ENCODE data around the gene ATP5MC2.
"Not testable (repeated sequence)": the region's sequence is repeated elsewhere in the genome, so short reads cannot be mapped to it uniquely, and the experiment has no call there.

Gene ATP5MC2

GRCh38 chr12:53676656-53677015 lies 753 bp upstream of the ATP5MC2 start:
- no peaks in the 10 kb centered on the region for H3K9me3 Mint-ChIP-seq (ENCODE audit: low read depth)
- H3K4me1 Mint-ChIP-seq (ENCODE audit: low read depth) = peaks cover 31% of the 10 kb centered on the region
- peak overlapping the region; percentile 97 for H3K4me3 Mint-ChIP-seq
- H3K36me3 Mint-ChIP-seq = no peaks in the 10 kb centered on the region
- peak overlapping the region; percentile 99 for H3K27ac Mint-ChIP-seq
- peaks cover 14% of the 10 kb centered on the region for H3K27me3 Mint-ChIP-seq

GRCh38 chr12:53674977-53675700 lies 744 bp downstream of the ATP5MC2 start:
- Mint-ChIP-seq H3K27ac (peak overlapping the region; percentile 99), H3K4me1 (ENCODE audit: low read depth) (peaks cover 38% of the 10 kb centered on the region), H3K27me3 (peaks cover 14% of the 10 kb centered on the region), H3K4me3 (peak overlapping the region; percentile 97), H3K36me3 (peaks cover 3% of the 10 kb centered on the region), H3K9me3 (ENCODE audit: low read depth) (no peaks in the 10 kb centered on the region)

GRCh38 chr12:53670971-53671370 lies 4.9 kb downstream of the ATP5MC2 start:
- Mint-ChIP-seq H3K4me3 (no peak overlapping the region), H3K4me1 (ENCODE audit: low read depth) (peaks cover 34% of the 10 kb centered on the region), H3K27ac (no peak overlapping the region), H3K36me3 (peaks cover 3% of the 10 kb centered on the region), H3K9me3 (ENCODE audit: low read depth) (no peaks in the 10 kb centered on the region), H3K27me3 (no peaks in the 10 kb centered on the region)

- Mint-ChIP-seq H3K27ac (no peak overlapping the region), H3K36me3 (peaks cover 3% of the 10 kb centered on the region), H3K4me1 (ENCODE audit: low read depth) (peaks cover 33% of the 10 kb centered on the region), H3K9me3 (ENCODE audit: low read depth) (no peaks in the 10 kb centered on the region), H3K4me3 (no peak overlapping the region), H3K27me3 (no peaks in the 10 kb centered on the region)
These were observed 5.6 kb downstream of the ATP5MC2 start for GRCh38 chr12:53670308-53670707.

GRCh38 chr12:53667080-53667479 lies 8.8 kb downstream of the ATP5MC2 start:
- Mint-ChIP-seq H3K36me3 (peaks cover 14% of the 10 kb centered on the region), H3K27ac (no peak overlapping the region), H3K9me3 (ENCODE audit: low read depth) (no peaks in the 10 kb centered on the region), H3K27me3 (no peaks in the 10 kb centered on the region), H3K4me3 (no peak overlapping the region), H3K4me1 (ENCODE audit: low read depth) (peaks cover 15% of the 10 kb centered on the region)

- H3K4me1 Mint-ChIP-seq (ENCODE audit: low read depth) = peaks cover 6% of the 10 kb centered on the region
- no peaks in the 10 kb centered on the region for H3K27me3 Mint-ChIP-seq
- peak overlapping the region; percentile 74 for H3K27ac Mint-ChIP-seq
- no peaks in the 10 kb centered on the region for H3K9me3 Mint-ChIP-seq (ENCODE audit: low read depth)
- H3K4me3 Mint-ChIP-seq = no peak overlapping the region
- peaks cover 11% of the 10 kb centered on the region for H3K36me3 Mint-ChIP-seq
These were observed 10.9 kb downstream of the ATP5MC2 start for GRCh38 chr12:53664936-53665335.

GRCh38 chr12:53664191-53664590 lies 11.7 kb downstream of the ATP5MC2 start:
- Mint-ChIP-seq H3K4me3 (no peak overlapping the region), H3K27me3 (no peaks in the 10 kb centered on the region), H3K27ac (peak overlapping the region; percentile 74), H3K36me3 (peaks cover 11% of the 10 kb centered on the region), H3K9me3 (ENCODE audit: low read depth) (no peaks in the 10 kb centered on the region), H3K4me1 (ENCODE audit: low read depth) (peaks cover 2% of the 10 kb centered on the region)

- no peaks in the 10 kb centered on the region for H3K4me1 Mint-ChIP-seq (ENCODE audit: low read depth)
- H3K27me3 Mint-ChIP-seq = no peaks in the 10 kb centered on the region
- no peak overlapping the region for H3K27ac Mint-ChIP-seq
- peaks cover 12% of the 10 kb centered on the region for H3K36me3 Mint-ChIP-seq
- H3K9me3 Mint-ChIP-seq (ENCODE audit: low read depth) = no peaks in the 10 kb centered on the region
- no peak overlapping the region for H3K4me3 Mint-ChIP-seq
These were observed 15.8 kb downstream of the ATP5MC2 start for GRCh38 chr12:53660041-53660440.

- Mint-ChIP-seq H3K27ac (no peak overlapping the region), H3K27me3 (no peaks in the 10 kb centered on the region), H3K4me3 (no peak overlapping the region), H3K9me3 (ENCODE audit: low read depth) (no peaks in the 10 kb centered on the region), H3K36me3 (peaks cover 8% of the 10 kb centered on the region), H3K4me1 (ENCODE audit: low read depth) (no peaks in the 10 kb centered on the region)
These were observed 16.3 kb downstream of the ATP5MC2 start for GRCh38 chr12:53659571-53659981.

GRCh38 chr12:53659011-53659551 lies 16.8 kb downstream of the ATP5MC2 start:
- H3K27me3 Mint-ChIP-seq = no peaks in the 10 kb centered on the region
- no peak overlapping the region for H3K27ac Mint-ChIP-seq

GRCh38 chr12:53657041-53657440 lies 18.8 kb downstream of the ATP5MC2 start:
- Mint-ChIP-seq H3K4me1 (ENCODE audit: low read depth) (no peaks in the 10 kb centered on the region), H3K27me3 (no peaks in the 10 kb centered on the region), H3K27ac (no peak overlapping the region), H3K4me3 (no peak overlapping the region), H3K36me3 (peaks cover 2% of the 10 kb centered on the region), H3K9me3 (ENCODE audit: low read depth) (no peaks in the 10 kb centered on the region)

More at GRCh38 chr12:53659011-53659551, 16.8 kb downstream of the ATP5MC2 start:
- Mint-ChIP-seq H3K4me3 (no peak overlapping the region), H3K4me1 (ENCODE audit: low read depth) (no peaks in the 10 kb centered on the region), H3K36me3 (peaks cover 5% of the 10 kb centered on the region), H3K9me3 (ENCODE audit: low read depth) (no peaks in the 10 kb centered on the region)

- no peaks in the 10 kb centered on the region for H3K4me1 Mint-ChIP-seq (ENCODE audit: low read depth)
- H3K36me3 Mint-ChIP-seq = peaks cover 2% of the 10 kb centered on the region
- no peaks in the 10 kb centered on the region for H3K27me3 Mint-ChIP-seq
- H3K4me3 Mint-ChIP-seq = no peak overlapping the region
- no peak overlapping the region for H3K27ac Mint-ChIP-seq
- H3K9me3 Mint-ChIP-seq (ENCODE audit: low read depth) = no peaks in the 10 kb centered on the region
These were observed 22.3 kb downstream of the ATP5MC2 start for GRCh38 chr12:53653595-53653994.

- Mint-ChIP-seq H3K4me3 (no peak overlapping the region), H3K27ac (no peak overlapping the region), H3K4me1 (ENCODE audit: low read depth) (no peaks in the 10 kb centered on the region)
These were observed 23.5 kb downstream of the ATP5MC2 start for GRCh38 chr12:53652366-53652765.

GRCh38 chr12:53651737-53652136 lies 24.1 kb downstream of the ATP5MC2 start:
- Mint-ChIP-seq H3K4me1 (ENCODE audit: low read depth) (no peaks in the 10 kb centered on the region), H3K27me3 (no peaks in the 10 kb centered on the region), H3K36me3 (peaks cover under 1% of the 10 kb centered on the region), H3K9me3 (ENCODE audit: low read depth) (no peaks in the 10 kb centered on the region), H3K27ac (no peak overlapping the region), H3K4me3 (no peak overlapping the region)

More at GRCh38 chr12:53652366-53652765, 23.5 kb downstream of the ATP5MC2 start:
- no peaks in the 10 kb centered on the region for H3K9me3 Mint-ChIP-seq (ENCODE audit: low read depth)
- H3K36me3 Mint-ChIP-seq = peaks cover 2% of the 10 kb centered on the region
- H3K27me3 Mint-ChIP-seq = no peaks in the 10 kb centered on the region

- not testable (repeated sequence) for H3K27ac Mint-ChIP-seq; H3K4me3 Mint-ChIP-seq; H3K27me3 Mint-ChIP-seq; H3K9me3 Mint-ChIP-seq (ENCODE audit: low read depth); H3K36me3 Mint-ChIP-seq; H3K4me1 Mint-ChIP-seq (ENCODE audit: low read depth)
These were observed 29.6 kb downstream of the ATP5MC2 start for GRCh38 chr12:53646300-53646699.

- Mint-ChIP-seq H3K4me1 (ENCODE audit: low read depth) (no peaks in the 10 kb centered on the region), H3K4me3 (no peak overlapping the region), H3K27ac (no peak overlapping the region), H3K27me3 (no peaks in the 10 kb centered on the region), H3K36me3 (peaks cover 4% of the 10 kb centered on the region), H3K9me3 (ENCODE audit: low read depth) (no peaks in the 10 kb centered on the region)
These were observed 30.7 kb downstream of the ATP5MC2 start for GRCh38 chr12:53645165-53645564.

Measured in activated naive CD8-positive, alpha-beta T cell (primary cell).